SK-N-SH treated with all-trans-retinoic acid at 6 μM for 48 hours (cell line): ENCODE measurements around the gene RABGAP1L.

Source experiments
- ATAC-seq: fragments of 200-7000 bp; cut with Tn5 transposase; 3 replicates; pipeline ENCODE4 v1.9.1; 2020; ENCODE audit warnings: mild to moderate bottlenecking, moderate library complexity
- ARNTL ChIP-seq: fragments of 450-650 bp; formaldehyde crosslinking; IDR thresholded peaks from 2 replicates; pipeline ENCODE4 v1.5.0; 2020; ENCODE audit warnings: low read depth, mild to moderate bottlenecking, moderate library complexity, borderline replicate concordance
- BACH2 ChIP-seq: fragments of 250-450 bp; sonication (Bioruptor Pico); IDR thresholded peaks from 2 replicates; pipeline ENCODE4 v1.9.0; 2021; ENCODE audit warnings: mild to moderate bottlenecking, borderline replicate concordance
- CSDC2 ChIP-seq: fragments of 250-450 bp; sonication (Bioruptor Pico); IDR thresholded peaks from 2 replicates; pipeline ENCODE4 v1.5.0; 2020; ENCODE audit warnings: mild to moderate bottlenecking, moderate library complexity
- ESRRG ChIP-seq: fragments of 250-450 bp; sonication (Bioruptor Pico); IDR thresholded peaks from 2 replicates; pipeline ENCODE4 v1.6.1; 2021; ENCODE audit warnings: mild to moderate bottlenecking
- GLIS3 ChIP-seq: fragments of 250-450 bp; sonication (Bioruptor Pico); IDR thresholded peaks from 2 replicates; pipeline ENCODE4 v1.5.0; 2020; ENCODE audit warnings: mild to moderate bottlenecking, moderate library complexity
- ISL1 ChIP-seq: fragments of 250-450 bp; sonication (Bioruptor Pico); IDR thresholded peaks from 2 replicates; pipeline ENCODE4 v2.1.2; 2022; ENCODE audit warnings: mild to moderate bottlenecking, moderate library complexity
- OSR1 ChIP-seq: fragments of 250-450 bp; sonication (Bioruptor Pico); IDR thresholded peaks from 2 replicates; pipeline ENCODE4 v1.8.0; 2022; ENCODE audit warnings: moderate library complexity, mild to moderate bottlenecking, inconsistent platforms
- PPARA ChIP-seq: fragments of 250-450 bp; sonication (Bioruptor Pico); IDR thresholded peaks from 2 replicates; pipeline ENCODE4 v1.5.0; 2020; ENCODE audit warnings: mild to moderate bottlenecking, borderline replicate concordance
- SNAI2 ChIP-seq: fragments of 250-450 bp; sonication (Bioruptor Pico); IDR thresholded peaks from 2 replicates; pipeline ENCODE4 v1.5.0; 2020; ENCODE audit warnings: mild to moderate bottlenecking, moderate library complexity
- TCF4 ChIP-seq: fragments of 250-450 bp; sonication (Bioruptor Pico); IDR thresholded peaks from 2 replicates; pipeline ENCODE4 v1.8.0; 2021; ENCODE audit warnings: mild to moderate bottlenecking, moderate library complexity, borderline replicate concordance
- TOX ChIP-seq: fragments of 250-450 bp; sonication (Bioruptor Pico); IDR thresholded peaks from 2 replicates; pipeline ENCODE4 v1.8.0; 2021; ENCODE audit warnings: mild to moderate bottlenecking, moderate library complexity, borderline replicate concordance
- ZC3H10 ChIP-seq: fragments of 250-450 bp; sonication (Bioruptor Pico); IDR thresholded peaks from 2 replicates; pipeline ENCODE4 v1.5.1; 2021; ENCODE audit warnings: mild to moderate bottlenecking, moderate library complexity
- ZFP3 ChIP-seq: fragments of 250-450 bp; sonication (Bioruptor Pico); IDR thresholded peaks from 2 replicates; pipeline ENCODE4 v1.5.0; 2020; ENCODE audit warnings: mild to moderate bottlenecking, moderate library complexity
- ZFP30 ChIP-seq: fragments of 450-650 bp; formaldehyde crosslinking; IDR thresholded peaks from 2 replicates; pipeline ENCODE4 v1.5.0; 2022; ENCODE audit warnings: mild to moderate bottlenecking, moderate library complexity
- ZNF565 ChIP-seq: fragments of 450-650 bp; formaldehyde crosslinking; conservative IDR thresholded peaks from 2 replicates; pipeline ENCODE4 v1.5.0; 2020; ENCODE audit warnings: low read depth, mild to moderate bottlenecking, moderate library complexity
- ZNF70 ChIP-seq: fragments of 450-650 bp; formaldehyde crosslinking; IDR thresholded peaks from 2 replicates; pipeline ENCODE4 v1.5.0; 2020; ENCODE audit warnings: mild to moderate bottlenecking, moderate library complexity
- ZNF8 ChIP-seq: fragments of 450-650 bp; formaldehyde crosslinking; IDR thresholded peaks from 2 replicates; pipeline ENCODE4 v1.5.0; 2020; ENCODE audit warnings: mild to moderate bottlenecking, moderate library complexity
- TF ChIP-seq, protein P1 (sequence below): fragments of 250-450 bp; sonication (Bioruptor Pico); IDR thresholded peaks from 2 replicates; pipeline ENCODE4 v1.8.0; 2020; ENCODE audit warnings: mild to moderate bottlenecking, moderate library complexity, borderline replicate concordance
- TF ChIP-seq, protein P2 (sequence below): fragments of 250-450 bp; sonication (Bioruptor Pico); IDR thresholded peaks from 2 replicates; pipeline ENCODE4 v1.5.1; 2020; ENCODE audit warnings: low read depth, mild to moderate bottlenecking, moderate library complexity
- TF ChIP-seq, protein P3 (sequence below): fragments of 250-450 bp; sonication (Bioruptor Pico); IDR thresholded peaks from 2 replicates; pipeline ENCODE4 v1.5.1; 2021; ENCODE audit warnings: mild to moderate bottlenecking, moderate library complexity
- TF ChIP-seq, protein P4 (sequence below): fragments of 250-450 bp; sonication (Bioruptor Pico); IDR thresholded peaks from 2 replicates; pipeline ENCODE4 v1.5.0; 2020; ENCODE audit warnings: mild to moderate bottlenecking, moderate library complexity

RABGAP1L gene

DNA sequence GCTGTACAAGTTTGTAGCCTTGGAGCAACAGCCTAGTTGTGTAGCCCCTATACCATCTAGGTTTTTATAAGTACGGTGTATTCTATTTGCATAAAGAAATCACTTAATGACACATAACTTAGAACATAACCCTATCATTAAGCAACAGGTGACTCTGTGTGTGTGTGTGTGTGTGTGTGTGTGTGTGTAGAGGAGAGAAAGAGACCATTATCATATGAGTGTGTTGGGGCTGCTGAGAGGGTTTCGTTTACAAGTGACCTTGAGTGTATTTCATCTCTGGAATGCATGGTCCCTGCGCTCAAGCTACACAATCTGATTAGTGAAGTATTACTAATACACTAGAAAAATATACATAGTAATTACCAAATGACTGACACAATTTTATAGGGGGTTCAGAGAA, 115.1 kb downstream of the RABGAP1L start (continued):
- TF ChIP-seq ZC3H10, result no peak
- no peak for TF ChIP-seq ESRRG
- no peak for TF ChIP-seq GLIS3

DNA sequence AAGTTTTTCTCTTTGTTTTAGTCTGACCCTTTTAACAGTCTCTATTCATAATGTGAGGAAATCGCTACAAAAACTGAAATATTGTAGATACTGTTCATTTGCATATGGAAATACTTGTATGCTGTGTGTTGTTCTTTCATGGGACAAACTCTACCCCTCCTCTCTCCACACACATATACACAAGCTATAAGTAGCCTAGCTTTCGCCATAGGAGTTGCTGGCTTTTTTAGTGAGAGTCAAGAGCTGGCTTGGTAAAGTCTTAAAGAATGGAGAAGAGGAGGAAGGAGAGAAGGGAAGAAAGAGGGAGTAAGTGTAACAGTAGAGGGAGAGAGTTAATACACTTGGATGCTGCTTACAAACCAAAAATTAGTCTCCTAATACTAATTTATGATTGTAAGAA, 115.6 kb downstream of the RABGAP1L start:
- ATAC-seq, result no peak

DNA sequence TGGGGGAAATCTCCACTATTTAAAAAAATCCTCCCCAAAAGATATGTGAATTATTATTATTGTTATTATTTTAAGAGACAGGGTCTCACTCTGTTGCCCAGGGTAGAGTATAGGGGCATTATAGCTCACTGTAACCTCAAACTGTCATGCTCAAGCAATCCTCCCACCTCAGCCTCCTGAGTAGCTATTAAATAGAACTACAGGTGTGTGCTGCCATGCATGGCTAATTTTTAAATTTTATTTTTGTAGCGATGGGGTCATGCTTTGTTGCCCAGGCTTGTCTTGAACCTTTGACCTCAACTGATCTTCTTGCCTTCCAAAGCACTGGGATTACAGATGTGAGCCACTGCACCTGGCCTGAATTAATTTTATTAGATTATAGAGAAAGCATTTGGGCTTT, 116.8 kb downstream of the RABGAP1L start:
- TF ChIP-seq CSDC2 (no peak), ISL1 (CRISPR knock-in tag) (no peak), PPARA (CRISPR knock-in tag) (no peak), SNAI2 (CRISPR knock-in tag) (no peak), ARNTL (no peak), TCF4 (no peak; the same call in 1 of the 2 replicates), BACH2 (no peak), ZC3H10 (no peak), ZNF70 (CRISPR knock-in tag) (no peak), OSR1 (CRISPR knock-in tag) (no peak)
- TF ChIP-seq, protein P1, sequence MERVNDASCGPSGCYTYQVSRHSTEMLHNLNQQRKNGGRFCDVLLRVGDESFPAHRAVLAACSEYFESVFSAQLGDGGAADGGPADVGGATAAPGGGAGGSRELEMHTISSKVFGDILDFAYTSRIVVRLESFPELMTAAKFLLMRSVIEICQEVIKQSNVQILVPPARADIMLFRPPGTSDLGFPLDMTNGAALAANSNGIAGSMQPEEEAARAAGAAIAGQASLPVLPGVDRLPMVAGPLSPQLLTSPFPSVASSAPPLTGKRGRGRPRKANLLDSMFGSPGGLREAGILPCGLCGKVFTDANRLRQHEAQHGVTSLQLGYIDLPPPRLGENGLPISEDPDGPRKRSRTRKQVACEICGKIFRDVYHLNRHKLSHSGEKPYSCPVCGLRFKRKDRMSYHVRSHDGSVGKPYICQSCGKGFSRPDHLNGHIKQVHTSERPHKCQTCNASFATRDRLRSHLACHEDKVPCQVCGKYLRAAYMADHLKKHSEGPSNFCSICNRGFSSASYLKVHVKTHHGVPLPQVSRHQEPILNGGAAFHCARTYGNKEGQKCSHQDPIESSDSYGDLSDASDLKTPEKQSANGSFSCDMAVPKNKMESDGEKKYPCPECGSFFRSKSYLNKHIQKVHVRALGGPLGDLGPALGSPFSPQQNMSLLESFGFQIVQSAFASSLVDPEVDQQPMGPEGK (CRISPR knock-in tag), result no peak
- TF ChIP-seq, protein P2, sequence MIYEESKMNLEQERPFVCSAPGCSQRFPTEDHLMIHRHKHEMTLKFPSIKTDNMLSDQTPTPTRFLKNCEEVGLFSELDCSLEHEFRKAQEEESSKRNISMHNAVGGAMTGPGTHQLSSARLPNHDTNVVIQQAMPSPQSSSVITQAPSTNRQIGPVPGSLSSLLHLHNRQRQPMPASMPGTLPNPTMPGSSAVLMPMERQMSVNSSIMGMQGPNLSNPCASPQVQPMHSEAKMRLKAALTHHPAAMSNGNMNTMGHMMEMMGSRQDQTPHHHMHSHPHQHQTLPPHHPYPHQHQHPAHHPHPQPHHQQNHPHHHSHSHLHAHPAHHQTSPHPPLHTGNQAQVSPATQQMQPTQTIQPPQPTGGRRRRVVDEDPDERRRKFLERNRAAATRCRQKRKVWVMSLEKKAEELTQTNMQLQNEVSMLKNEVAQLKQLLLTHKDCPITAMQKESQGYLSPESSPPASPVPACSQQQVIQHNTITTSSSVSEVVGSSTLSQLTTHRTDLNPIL (CRISPR knock-in tag), result no peak
- TF ChIP-seq, protein P3, sequence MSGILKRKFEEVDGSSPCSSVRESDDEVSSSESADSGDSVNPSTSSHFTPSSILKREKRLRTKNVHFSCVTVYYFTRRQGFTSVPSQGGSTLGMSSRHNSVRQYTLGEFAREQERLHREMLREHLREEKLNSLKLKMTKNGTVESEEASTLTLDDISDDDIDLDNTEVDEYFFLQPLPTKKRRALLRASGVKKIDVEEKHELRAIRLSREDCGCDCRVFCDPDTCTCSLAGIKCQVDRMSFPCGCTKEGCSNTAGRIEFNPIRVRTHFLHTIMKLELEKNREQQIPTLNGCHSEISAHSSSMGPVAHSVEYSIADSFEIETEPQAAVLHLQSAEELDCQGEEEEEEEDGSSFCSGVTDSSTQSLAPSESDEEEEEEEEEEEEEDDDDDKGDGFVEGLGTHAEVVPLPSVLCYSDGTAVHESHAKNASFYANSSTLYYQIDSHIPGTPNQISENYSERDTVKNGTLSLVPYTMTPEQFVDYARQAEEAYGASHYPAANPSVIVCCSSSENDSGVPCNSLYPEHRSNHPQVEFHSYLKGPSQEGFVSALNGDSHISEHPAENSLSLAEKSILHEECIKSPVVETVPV (CRISPR knock-in tag), result no peak
- TF ChIP-seq, all 23 proteins: peak for 0
- no peak for ATAC-seq

More for the DNA sequence above, 115.6 kb downstream of the RABGAP1L start:
- TF ChIP-seq ZFP30 (no peak), ESRRG (no peak), TOX (no peak), OSR1 (CRISPR knock-in tag) (no peak), ZC3H10 (no peak), ARNTL (no peak), TCF4 (no peak), ZFP3 (no peak), ZNF565 (CRISPR knock-in tag) (no peak), ZNF8 (CRISPR knock-in tag) (no peak)
- TF ChIP-seq, protein P2 (CRISPR knock-in tag), result no peak
- TF ChIP-seq, protein P4, sequence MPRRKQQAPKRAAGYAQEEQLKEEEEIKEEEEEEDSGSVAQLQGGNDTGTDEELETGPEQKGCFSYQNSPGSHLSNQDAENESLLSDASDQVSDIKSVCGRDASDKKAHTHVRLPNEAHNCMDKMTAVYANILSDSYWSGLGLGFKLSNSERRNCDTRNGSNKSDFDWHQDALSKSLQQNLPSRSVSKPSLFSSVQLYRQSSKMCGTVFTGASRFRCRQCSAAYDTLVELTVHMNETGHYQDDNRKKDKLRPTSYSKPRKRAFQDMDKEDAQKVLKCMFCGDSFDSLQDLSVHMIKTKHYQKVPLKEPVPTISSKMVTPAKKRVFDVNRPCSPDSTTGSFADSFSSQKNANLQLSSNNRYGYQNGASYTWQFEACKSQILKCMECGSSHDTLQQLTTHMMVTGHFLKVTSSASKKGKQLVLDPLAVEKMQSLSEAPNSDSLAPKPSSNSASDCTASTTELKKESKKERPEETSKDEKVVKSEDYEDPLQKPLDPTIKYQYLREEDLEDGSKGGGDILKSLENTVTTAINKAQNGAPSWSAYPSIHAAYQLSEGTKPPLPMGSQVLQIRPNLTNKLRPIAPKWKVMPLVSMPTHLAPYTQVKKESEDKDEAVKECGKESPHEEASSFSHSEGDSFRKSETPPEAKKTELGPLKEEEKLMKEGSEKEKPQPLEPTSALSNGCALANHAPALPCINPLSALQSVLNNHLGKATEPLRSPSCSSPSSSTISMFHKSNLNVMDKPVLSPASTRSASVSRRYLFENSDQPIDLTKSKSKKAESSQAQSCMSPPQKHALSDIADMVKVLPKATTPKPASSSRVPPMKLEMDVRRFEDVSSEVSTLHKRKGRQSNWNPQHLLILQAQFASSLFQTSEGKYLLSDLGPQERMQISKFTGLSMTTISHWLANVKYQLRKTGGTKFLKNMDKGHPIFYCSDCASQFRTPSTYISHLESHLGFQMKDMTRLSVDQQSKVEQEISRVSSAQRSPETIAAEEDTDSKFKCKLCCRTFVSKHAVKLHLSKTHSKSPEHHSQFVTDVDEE, result no peak
- TF ChIP-seq, protein P1 (CRISPR knock-in tag), result no peak
- TF ChIP-seq, all 23 proteins: peak for 0
